PC-3 (cell line): ENCODE results near the gene TREX2.

Experiments used
- CTCF ChIP-seq: fragments of 300-600 bp; sonication (generic); conservative IDR thresholded peaks from 2 replicates; pipeline ENCODE4 v1.5.1; 2017; ENCODE audit warnings: antibody characterized with exemption, low read depth, mild to moderate bottlenecking, low read length
- EZH2 ChIP-seq: fragments of 300-600 bp; sonication (generic); IDR thresholded peaks from one replicate; pipeline ENCODE4 v1.6.1; 2017; ENCODE audit warnings: antibody characterized with exemption, mild to moderate bottlenecking, low read length; ENCODE audit not compliant: unreplicated experiment
- EZH2phosphoT487 ChIP-seq: fragments of 300-600 bp; sonication (generic); IDR thresholded peaks from 2 replicates; pipeline ENCODE4 v1.6.1; 2018; ENCODE audit warnings: mild to moderate bottlenecking, antibody characterized with exemption, low read length, borderline replicate concordance

DNA sequence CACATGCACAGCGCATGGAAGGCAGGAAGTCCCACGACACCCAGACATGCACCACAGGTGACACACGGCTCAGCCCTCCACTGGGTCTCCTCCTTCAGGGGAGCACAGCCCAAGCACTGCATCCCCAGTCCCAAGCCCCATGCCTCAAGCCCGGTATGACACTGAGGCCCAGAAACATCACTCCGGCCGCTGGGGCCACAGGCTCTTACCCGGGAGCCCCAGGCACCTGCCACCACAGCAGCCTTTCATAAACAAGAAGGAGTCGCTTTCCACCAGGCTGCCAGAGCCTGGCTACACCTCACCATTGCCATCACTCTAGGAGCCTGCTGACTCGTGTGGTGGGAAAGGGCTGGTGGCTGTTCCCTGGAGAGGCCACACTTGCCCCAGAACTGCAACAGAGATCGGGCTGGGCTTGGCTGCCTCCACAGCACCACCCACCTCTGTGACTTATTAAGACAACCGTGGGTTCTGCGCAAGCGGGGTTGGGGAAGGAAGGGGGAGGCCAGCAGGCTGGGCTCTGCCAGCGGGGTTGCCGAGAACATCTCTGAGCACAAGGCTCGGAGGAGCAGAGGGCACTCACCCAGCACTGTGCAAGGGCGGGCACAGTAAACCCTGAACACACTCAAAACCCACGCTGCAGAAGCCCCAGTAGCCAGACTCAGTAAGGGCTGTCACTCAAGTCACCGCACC, 20.0 kb upstream of the TREX2 start:
- TF ChIP-seq CTCF, result no peak
- TF ChIP-seq EZH2phosphoT487, result no peak
- TF ChIP-seq EZH2, result no peak
